ENCODE results near the gene TAOK3. TPM values are rescaled to one million over a fixed set of nuclear protein-coding genes. Genes with fewer than 3 reads are reported as not detected.

TAOK3 gene
- total and polyA plus RNA-seq, 2 donors (not counting 3 experiments of a cell fraction or from before 2014, with no cell fraction given) = 11.3 to 23.1 TPM

DNA sequence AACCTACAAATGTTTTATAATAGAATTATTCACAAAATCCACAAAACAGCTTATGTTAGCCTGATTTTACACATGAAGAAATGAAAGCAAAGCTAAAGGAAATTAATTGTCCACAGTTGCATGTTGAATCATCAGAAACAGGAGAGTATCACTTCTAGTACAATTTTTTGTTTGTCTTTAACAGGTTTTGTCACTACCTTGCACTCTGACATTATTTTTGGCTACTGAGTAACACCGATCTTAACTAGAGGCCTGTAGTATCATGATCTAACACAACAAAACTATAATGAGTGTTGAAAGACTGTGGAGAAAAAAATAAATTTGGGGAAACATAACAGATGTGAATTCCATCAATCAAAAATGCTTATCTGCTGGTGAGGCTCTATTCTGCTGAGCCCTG is 60.1 kb downstream of the TAOK3 start:
- intact Hi-C loops (cut with micrococcal nuclease) = no loop called here
- dilution Hi-C loops (cut with MboI; ENCODE audit: extremely low pct_ligation_motif_present, low sequenced_read_pairs) = no loop called here

More for the DNA sequence above, 60.1 kb downstream of the TAOK3 start:
- H2AFZ ChIP-seq (ENCODE audit: low read depth, low read length) = no peak overlapping the region
- CTCF ChIA-PET = interaction anchor here (0.9 to 4.7 kb wide), 6 partner anchors 10 to 107 kb away, joined by 3 to 16 read pairs (median 5); partner anchors contain the start of gene SUDS3
- no peak overlapping the region for H3K4me2 ChIP-seq (ENCODE audit: insufficient read depth, low read length)
- H3K4me1 ChIP-seq (ENCODE audit: control insufficient read depth, extremely low read depth, insufficient read depth, low read length) = peaks cover 7% of the 10 kb centered on the region
- BruUV-seq (replicated peaks) = no TSS peak
- no peak for FAIRE-seq
- POLR2A ChIA-PET = no interaction called here
- no peaks in the 10 kb centered on the region for H3K27me3 ChIP-seq (ENCODE audit: control insufficient read depth in 2 of 2, insufficient read depth in 2 of 2, low read length in 2 of 2)
- no peak for TF ChIP-seq JUN (IDR thresholded peaks at IDR 0.05; ENCODE audit: borderline replicate concordance, insufficient read depth, insufficient read length, low read depth)
- TF ChIP-seq FOS (IDR thresholded peaks at IDR 0.05; ENCODE audit: borderline replicate concordance, insufficient read depth, low read length) = no peak
- TF ChIP-seq MYC (IDR thresholded peaks at IDR 0.05; ENCODE audit: low read depth, low read length) = no peak
- TF ChIP-seq, protein P1, sequence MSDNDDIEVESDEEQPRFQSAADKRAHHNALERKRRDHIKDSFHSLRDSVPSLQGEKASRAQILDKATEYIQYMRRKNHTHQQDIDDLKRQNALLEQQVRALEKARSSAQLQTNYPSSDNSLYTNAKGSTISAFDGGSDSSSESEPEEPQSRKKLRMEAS (IDR thresholded peaks at IDR 0.05; ENCODE audit: insufficient read depth, insufficient read length) = no peak
- TF ChIP-seq EZH2 (IDR thresholded peaks at IDR 0.05; ENCODE audit: borderline replicate concordance, low read depth, low read length, severe bottlenecking) = no peak
- no peak for TF ChIP-seq POLR2A (IDR thresholded peaks at IDR 0.05; ENCODE audit: low read depth, low read length)
- TF ChIP-seq, protein P2, sequence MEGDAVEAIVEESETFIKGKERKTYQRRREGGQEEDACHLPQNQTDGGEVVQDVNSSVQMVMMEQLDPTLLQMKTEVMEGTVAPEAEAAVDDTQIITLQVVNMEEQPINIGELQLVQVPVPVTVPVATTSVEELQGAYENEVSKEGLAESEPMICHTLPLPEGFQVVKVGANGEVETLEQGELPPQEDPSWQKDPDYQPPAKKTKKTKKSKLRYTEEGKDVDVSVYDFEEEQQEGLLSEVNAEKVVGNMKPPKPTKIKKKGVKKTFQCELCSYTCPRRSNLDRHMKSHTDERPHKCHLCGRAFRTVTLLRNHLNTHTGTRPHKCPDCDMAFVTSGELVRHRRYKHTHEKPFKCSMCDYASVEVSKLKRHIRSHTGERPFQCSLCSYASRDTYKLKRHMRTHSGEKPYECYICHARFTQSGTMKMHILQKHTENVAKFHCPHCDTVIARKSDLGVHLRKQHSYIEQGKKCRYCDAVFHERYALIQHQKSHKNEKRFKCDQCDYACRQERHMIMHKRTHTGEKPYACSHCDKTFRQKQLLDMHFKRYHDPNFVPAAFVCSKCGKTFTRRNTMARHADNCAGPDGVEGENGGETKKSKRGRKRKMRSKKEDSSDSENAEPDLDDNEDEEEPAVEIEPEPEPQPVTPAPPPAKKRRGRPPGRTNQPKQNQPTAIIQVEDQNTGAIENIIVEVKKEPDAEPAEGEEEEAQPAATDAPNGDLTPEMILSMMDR (IDR thresholded peaks at IDR 0.05; ENCODE audit: extremely low read depth in 1 of 2, insufficient read depth in 1 of 2, low read depth in 1 of 2, low read length in 2 of 2) = no peak
- no peak for TF ChIP-seq POLR2AphosphoS5 (IDR thresholded peaks at IDR 0.05; ENCODE audit: insufficient read depth, low read depth, low read length)
- TF ChIP-seq GATA2 (IDR thresholded peaks at IDR 0.05; ENCODE audit: insufficient read depth, insufficient read length, low read depth, low read length) = no peak
- DNase-seq (ENCODE audit: low read depth, low spot score) = no peak
- no peaks in the 10 kb centered on the region for H3K9me1 ChIP-seq (replicated peaks; ENCODE audit: control insufficient read depth, extremely low read depth, insufficient read depth, low read length)
- no peaks in the 10 kb centered on the region for H3K36me3 ChIP-seq (ENCODE audit: control insufficient read depth in 2 of 2, extremely low read depth in 1 of 2, insufficient read depth in 2 of 2, low read length in 2 of 2)
- no peaks in the 10 kb centered on the region for H4K20me1 ChIP-seq (replicated peaks; ENCODE audit: control insufficient read depth, extremely low read depth, insufficient read depth, low read length)
- no peak overlapping the region for H3K27ac ChIP-seq (ENCODE audit: insufficient read depth, low read depth, low read length)
- no peak overlapping the region for H3K4me3 ChIP-seq (replicated peaks in 1 of 3; ENCODE audit: insufficient read depth in 1 of 3, low read depth in 1 of 3, low read length in 3 of 3)
- no peak overlapping the region for H3K9ac ChIP-seq (replicated peaks; ENCODE audit: extremely low read depth, insufficient read depth, low read length)
- peaks cover 11% of the 10 kb centered on the region for H3K79me2 ChIP-seq (ENCODE audit: control insufficient read depth, insufficient read depth, low read length)
- H3K9me3 ChIP-seq (replicated peaks; ENCODE audit: control insufficient read depth, insufficient read depth, low read length) = no peaks in the 10 kb centered on the region

Measured in endothelial cell of umbilical vein (primary cell).